ENCODE measurements around the gene SLC25A52. TPM values are rescaled to one million over a fixed set of nuclear protein-coding genes. Genes with fewer than 3 reads are reported as not detected.
"Not testable (repeated sequence)": the region's sequence is repeated elsewhere in the genome, so short reads cannot be mapped to it uniquely, and the experiment has no call there.

SLC25A52 gene
- total RNA-seq, 4 donors from 2014 or later: not detected

DNA sequence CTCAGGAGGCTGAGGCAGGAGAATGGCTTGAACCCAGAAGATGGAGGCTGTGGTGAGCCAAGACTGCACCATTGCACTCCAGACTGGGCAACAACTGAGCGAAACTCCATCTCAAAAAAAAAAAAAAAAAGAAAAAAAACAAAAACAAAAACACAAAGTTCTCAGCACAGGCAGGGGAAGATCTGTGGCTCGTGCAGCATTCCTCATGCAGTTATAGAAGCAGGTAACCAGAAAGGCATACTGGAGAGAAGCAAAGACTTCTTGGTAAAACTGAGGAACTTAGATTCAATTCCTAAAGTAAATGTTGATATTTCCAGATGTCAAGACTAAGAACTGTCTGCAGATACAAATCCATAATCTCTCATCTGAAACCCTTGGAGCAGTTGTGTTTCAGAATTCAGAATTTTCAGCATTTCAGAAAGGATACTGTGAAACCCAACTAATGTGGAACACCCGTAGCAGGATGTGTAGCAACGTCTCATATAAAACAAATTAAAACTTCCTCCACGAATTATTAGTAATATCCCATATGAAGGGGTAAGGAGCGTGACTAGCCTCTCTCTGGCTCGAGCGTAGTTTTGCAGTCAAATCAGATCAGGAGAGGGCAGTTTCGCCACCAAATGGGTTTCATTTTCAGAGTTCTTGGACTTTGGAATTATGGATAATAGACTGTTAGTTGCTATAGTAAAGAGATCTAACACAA, 13.2 kb upstream of the SLC25A52 start:
- TF ChIP-seq, protein P1, sequence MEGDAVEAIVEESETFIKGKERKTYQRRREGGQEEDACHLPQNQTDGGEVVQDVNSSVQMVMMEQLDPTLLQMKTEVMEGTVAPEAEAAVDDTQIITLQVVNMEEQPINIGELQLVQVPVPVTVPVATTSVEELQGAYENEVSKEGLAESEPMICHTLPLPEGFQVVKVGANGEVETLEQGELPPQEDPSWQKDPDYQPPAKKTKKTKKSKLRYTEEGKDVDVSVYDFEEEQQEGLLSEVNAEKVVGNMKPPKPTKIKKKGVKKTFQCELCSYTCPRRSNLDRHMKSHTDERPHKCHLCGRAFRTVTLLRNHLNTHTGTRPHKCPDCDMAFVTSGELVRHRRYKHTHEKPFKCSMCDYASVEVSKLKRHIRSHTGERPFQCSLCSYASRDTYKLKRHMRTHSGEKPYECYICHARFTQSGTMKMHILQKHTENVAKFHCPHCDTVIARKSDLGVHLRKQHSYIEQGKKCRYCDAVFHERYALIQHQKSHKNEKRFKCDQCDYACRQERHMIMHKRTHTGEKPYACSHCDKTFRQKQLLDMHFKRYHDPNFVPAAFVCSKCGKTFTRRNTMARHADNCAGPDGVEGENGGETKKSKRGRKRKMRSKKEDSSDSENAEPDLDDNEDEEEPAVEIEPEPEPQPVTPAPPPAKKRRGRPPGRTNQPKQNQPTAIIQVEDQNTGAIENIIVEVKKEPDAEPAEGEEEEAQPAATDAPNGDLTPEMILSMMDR (IDR thresholded peaks at IDR 0.05): no peak
- DNase-seq (ENCODE audit: low spot score) (no peak), ATAC-seq (ENCODE audit: low FRiP score) (no peak)

DNA sequence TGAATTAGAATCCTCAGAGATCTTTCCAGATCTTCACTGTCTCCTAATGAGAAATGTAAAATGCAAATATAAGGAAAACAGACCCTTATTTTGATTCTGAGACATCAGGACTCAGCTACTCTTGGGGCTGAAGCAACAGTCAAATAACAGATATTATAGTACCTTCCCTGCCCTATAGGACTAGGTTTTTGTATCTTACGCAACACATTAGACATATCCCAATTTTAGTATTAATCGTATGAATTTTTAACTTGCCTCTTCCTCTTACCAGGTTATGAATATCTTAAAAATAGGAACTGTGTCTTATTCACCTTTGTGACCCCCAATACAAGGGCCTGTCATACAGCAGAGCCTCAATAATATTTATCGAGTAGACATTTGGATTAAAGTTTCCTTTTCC, 12.0 kb upstream of the SLC25A52 start:
- ATAC-seq (ENCODE audit: low FRiP score): no peak
- DNase-seq (ENCODE audit: low spot score): no peak

DNA sequence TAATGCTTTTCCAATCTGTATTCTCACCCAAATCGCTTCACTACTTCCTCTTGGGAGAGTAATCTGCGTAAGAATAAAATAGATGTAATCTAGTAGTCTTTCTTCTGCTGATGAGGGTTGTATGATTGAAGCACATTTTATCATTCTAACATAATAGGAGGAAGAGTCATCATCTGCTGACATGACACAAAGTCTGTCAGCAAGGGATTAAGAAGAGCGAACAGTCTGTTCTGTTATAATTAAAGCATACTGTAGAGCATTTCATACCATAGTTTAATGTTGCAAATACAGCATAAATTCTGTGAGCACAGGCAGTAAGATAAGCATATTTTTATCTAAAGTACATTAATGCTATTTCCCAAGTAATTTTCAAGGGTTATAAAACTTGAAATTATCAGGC, 10.4 kb downstream of the SLC25A52 start:
- ATAC-seq (ENCODE audit: low FRiP score) (no peak), DNase-seq (ENCODE audit: low spot score) (no peak)
- TF ChIP-seq, protein P1 (IDR thresholded peaks at IDR 0.05): no peak

More for the DNA sequence above, 12.0 kb upstream of the SLC25A52 start:
- TF ChIP-seq, protein P1 (IDR thresholded peaks at IDR 0.05): no peak

GRCh38 chr18:31746396-31746795, 14.3 kb downstream of the SLC25A52 start:
- DNase-seq (ENCODE audit: low spot score) (no peak), ATAC-seq (ENCODE audit: low FRiP score) (no peak)

GRCh38 chr18:31744321-31745067, 16.2 kb downstream of the SLC25A52 start:
- DNase-seq (ENCODE audit: low spot score): no peak
- ATAC-seq (ENCODE audit: low FRiP score): no peak
- TF ChIP-seq, protein P1 (IDR thresholded peaks at IDR 0.05): no peak

More at GRCh38 chr18:31746396-31746795, 14.3 kb downstream of the SLC25A52 start:
- TF ChIP-seq, protein P1 (IDR thresholded peaks at IDR 0.05): no peak

- ATAC-seq (ENCODE audit: low FRiP score); DNase-seq (ENCODE audit: low spot score): not testable (repeated sequence)
Measured at GRCh38 chr18:31743600-31743999, 17.1 kb downstream of the SLC25A52 start.

- TF ChIP-seq, protein P1 (IDR thresholded peaks at IDR 0.05): peak in 2 of 3 donors; percentile 32 to 38
- no peak for ATAC-seq (ENCODE audit: low FRiP score)
Measured at GRCh38 chr18:31741097-31741735, 19.5 kb downstream of the SLC25A52 start.

More at GRCh38 chr18:31741097-31741735, 19.5 kb downstream of the SLC25A52 start:
- peak; percentile 68 for DNase-seq (ENCODE audit: low spot score)

Measured in omental fat pad (tissue), 4 donors.